H1 (cell line): ENCODE results near the gene R3HDM1.

Experiments
- CTBP2 ChIP-seq: IDR thresholded peaks from 2 replicates; pipeline ENCODE4 v1.7.0; 2011; ENCODE audit warnings: borderline replicate concordance, mild to moderate bottlenecking, moderate library complexity, mixed read lengths, low read length; ENCODE audit not compliant: insufficient read depth, insufficient read length
- CTCF ChIP-seq, 3 experiments: IDR thresholded peaks; 1 replicate in 2 of 3; 2 replicates in 1 of 3; pipeline versions ENCODE4 v1.5.1 to v1.6.1; 2011; ENCODE audit warnings: low read length in 3 of 3, mild to moderate bottlenecking in 3 of 3, inconsistent platforms in 2 of 3, low read depth in 1 of 3, moderate library complexity in 1 of 3; ENCODE audit not compliant: insufficient read depth in 1 of 3; ENCODE audit errors: control extremely low read depth in 1 of 3
- HDAC6 ChIP-seq: IDR thresholded peaks from one replicate; pipeline ENCODE4 v1.7.1; 2012; ENCODE audit warnings: low read depth, mild to moderate bottlenecking, inconsistent platforms, low read length, moderate library complexity
- KDM1A ChIP-seq: fragments of 200-600, 300-600 bp; sonication (generic); IDR thresholded peaks from 2 replicates; pipeline ENCODE4 v1.7.1; 2016; ENCODE audit warnings: mild to moderate bottlenecking, low read length, borderline replicate concordance
- POLR2A ChIP-seq, 2 experiments: IDR thresholded peaks; 1 replicate in 1 of 2; 2 replicates in 1 of 2; pipeline ENCODE4 v1.6.1; 2011; ENCODE audit warnings: low read depth in 2 of 2, low read length in 2 of 2, mild to moderate bottlenecking in 2 of 2; ENCODE audit errors: control extremely low read depth in 1 of 2
- ZNF274 ChIP-seq: IDR thresholded peaks from 2 replicates; pipeline ENCODE4 v1.7.0; 2012; ENCODE audit warnings: low read length, borderline replicate concordance; ENCODE audit errors: extremely low read depth

GRCh38 chr2:135587958-135588357 lies 56.7 kb downstream of the R3HDM1 start:
- TF ChIP-seq POLR2A (IDR thresholded peaks at IDR 0.05; ENCODE audit: control extremely low read depth in 1 of 2, low read depth in 2 of 2, low read length in 2 of 2) (no peak), KDM1A (no peak), CTCF (IDR thresholded peaks at IDR 0.05; ENCODE audit: control extremely low read depth in 1 of 3, insufficient read depth in 1 of 3, low read depth in 1 of 3, low read length in 3 of 3) (no peak), HDAC6 (no peak), ZNF274 (no peak), CTBP2 (no peak)
